Esophagus squamous epithelium (tissue), 4 donors: ENCODE results near the gene DHX32.

Experiments
- POLR2A ChIP-seq, 4 donors: fragments of 450-650 bp; IDR thresholded peaks; one replicate each; pipeline ENCODE4 v1.6.1; 2017; ENCODE audit warnings: antibody characterized with exemption in 4 of 4, mild to moderate bottlenecking in 4 of 4, moderate library complexity in 3 of 4
- TF ChIP-seq, protein P1 (sequence below), 6 experiments: fragments of 450-650 bp in 4 of 6; fragments of 200-600 bp in 2 of 6; sonication (generic) in 2 of 6; IDR thresholded peaks; one replicate each; pipeline ENCODE4 v1.5.1; 2016 to 2019; ENCODE audit warnings: antibody characterized with exemption in 6 of 6, mild to moderate bottlenecking in 4 of 6, moderate library complexity in 4 of 6

DNA sequence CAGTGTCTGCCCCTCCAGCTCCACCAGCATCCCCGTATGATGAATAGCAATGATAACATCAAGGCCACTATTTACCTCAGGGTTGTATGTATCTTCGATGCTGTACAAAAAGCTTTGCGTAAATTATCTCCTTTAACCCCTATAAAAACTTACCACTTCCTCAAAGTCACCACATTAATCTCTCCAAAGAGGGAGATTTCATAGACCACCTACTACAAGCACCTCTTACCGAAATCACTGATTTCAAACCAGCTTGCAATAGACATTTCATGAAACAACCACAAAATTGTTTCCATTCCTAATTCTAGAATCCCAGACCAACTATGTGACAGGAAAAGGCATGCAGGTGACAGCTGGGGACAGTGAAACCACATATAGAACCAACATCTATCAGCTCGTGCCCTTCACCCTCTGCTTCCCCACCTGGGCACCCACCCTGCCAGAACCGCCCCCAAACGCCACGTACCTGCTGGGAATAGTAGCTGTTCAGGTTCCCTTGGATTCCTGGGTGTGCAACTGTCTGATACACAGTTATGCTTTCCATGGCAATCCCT is 85.4 kb downstream of the DHX32 start:
- TF ChIP-seq, protein P1, sequence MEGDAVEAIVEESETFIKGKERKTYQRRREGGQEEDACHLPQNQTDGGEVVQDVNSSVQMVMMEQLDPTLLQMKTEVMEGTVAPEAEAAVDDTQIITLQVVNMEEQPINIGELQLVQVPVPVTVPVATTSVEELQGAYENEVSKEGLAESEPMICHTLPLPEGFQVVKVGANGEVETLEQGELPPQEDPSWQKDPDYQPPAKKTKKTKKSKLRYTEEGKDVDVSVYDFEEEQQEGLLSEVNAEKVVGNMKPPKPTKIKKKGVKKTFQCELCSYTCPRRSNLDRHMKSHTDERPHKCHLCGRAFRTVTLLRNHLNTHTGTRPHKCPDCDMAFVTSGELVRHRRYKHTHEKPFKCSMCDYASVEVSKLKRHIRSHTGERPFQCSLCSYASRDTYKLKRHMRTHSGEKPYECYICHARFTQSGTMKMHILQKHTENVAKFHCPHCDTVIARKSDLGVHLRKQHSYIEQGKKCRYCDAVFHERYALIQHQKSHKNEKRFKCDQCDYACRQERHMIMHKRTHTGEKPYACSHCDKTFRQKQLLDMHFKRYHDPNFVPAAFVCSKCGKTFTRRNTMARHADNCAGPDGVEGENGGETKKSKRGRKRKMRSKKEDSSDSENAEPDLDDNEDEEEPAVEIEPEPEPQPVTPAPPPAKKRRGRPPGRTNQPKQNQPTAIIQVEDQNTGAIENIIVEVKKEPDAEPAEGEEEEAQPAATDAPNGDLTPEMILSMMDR (IDR thresholded peaks at IDR 0.05), result no peak
- TF ChIP-seq POLR2A (IDR thresholded peaks at IDR 0.05), result no peak
